D721Med (cell line): ENCODE data around the gene NUDCD2.
A peak's percentile ranks its signal among the peaks of the same experiment; 100 is the strongest.
"Not testable (repeated sequence)": the region's sequence is repeated elsewhere in the genome, so short reads cannot be mapped to it uniquely, and the experiment has no call there.

Source experiments
- DNase-seq: peaks from one replicate; pipeline ENCODE4 v3.0.0; 2011; ENCODE audit warnings: low spot score; ENCODE audit not compliant: insufficient read length
- FAIRE-seq: peaks from 2 replicates; lab custom pipeline; 2011; peaks lifted over from hg19 to GRCh38; lab: Jason Lieb, UNC
- CTCF ChIP-seq: IDR thresholded peaks from 2 replicates; pipeline ENCODE4 v1.5.1; 2012; ENCODE audit warnings: mild to moderate bottlenecking, control low read depth; ENCODE audit not compliant: insufficient read depth; ENCODE audit errors: missing control alignments

Gene NUDCD2

GRCh38 chr5:163433271-163433670 lies 26.6 kb downstream of the NUDCD2 start:
- DNase-seq (no peak), FAIRE-seq (no peak)
- TF ChIP-seq CTCF = no peak

GRCh38 chr5:163432544-163432943 lies 27.4 kb downstream of the NUDCD2 start:
- no peak for DNase-seq
- no peak for FAIRE-seq
- no peak for TF ChIP-seq CTCF

- DNase-seq, FAIRE-seq: not testable (repeated sequence)
Observed at GRCh38 chr5:163426128-163426527, 33.8 kb downstream of the NUDCD2 start.

- FAIRE-seq (no peak), DNase-seq (no peak)
- no peak for TF ChIP-seq CTCF
Observed at GRCh38 chr5:163424836-163425235, 35.1 kb downstream of the NUDCD2 start.

- DNase-seq, FAIRE-seq: not testable (repeated sequence)
Observed at GRCh38 chr5:163415673-163416072, 44.2 kb downstream of the NUDCD2 start.

- no peak for DNase-seq
- TF ChIP-seq CTCF = no peak
- no peak for FAIRE-seq
Observed at GRCh38 chr5:163410505-163410904, 49.4 kb downstream of the NUDCD2 start.

- no peak for TF ChIP-seq CTCF
- no peak for FAIRE-seq
- DNase-seq = no peak
Observed at GRCh38 chr5:163409384-163409783, 50.5 kb downstream of the NUDCD2 start.

- no peak for DNase-seq
- peak; percentile 35 for FAIRE-seq
- TF ChIP-seq CTCF = peak; percentile 85
Observed at GRCh38 chr5:163408311-163408923, 51.5 kb downstream of the NUDCD2 start.
